Hematopoietic multipotent progenitor cell treated with erythropoietin and hydrocortisone succinate and interleukin-3 and kit ligand, for 8 days (in vitro differentiated cells): Measurements from ENCODE around the gene HIPK3.
A peak's percentile ranks its signal among the peaks of the same experiment; 100 is the strongest.
"Not testable (repeated sequence)": the region's sequence is repeated elsewhere in the genome, so short reads cannot be mapped to it uniquely, and the experiment has no call there.

ENCODE experiments used
- DNase-seq: peaks from one replicate; pipeline ENCODE4 v3.0.0-alpha.2; 2015

The HIPK3 gene

GRCh38 chr11:33259869-33260268 lies 2.7 kb downstream of the HIPK3 start:
- peak; percentile 17 for DNase-seq

GRCh38 chr11:33261350-33261749 lies 4.2 kb downstream of the HIPK3 start:
- DNase-seq: not testable (repeated sequence)

GRCh38 chr11:33262011-33262645 lies 4.9 kb downstream of the HIPK3 start:
- no peak for DNase-seq

GRCh38 chr11:33263549-33263948 lies 6.4 kb downstream of the HIPK3 start:
- no peak for DNase-seq

GRCh38 chr11:33264926-33265325 lies 7.7 kb downstream of the HIPK3 start:
- DNase-seq: no peak

- DNase-seq: peak; percentile 18
Measured at GRCh38 chr11:33266393-33267215, 9.4 kb downstream of the HIPK3 start.

GRCh38 chr11:33268945-33269540 lies 11.9 kb downstream of the HIPK3 start:
- DNase-seq: no peak

GRCh38 chr11:33269822-33270221 lies 12.6 kb downstream of the HIPK3 start:
- DNase-seq: no peak

GRCh38 chr11:33271059-33271458 lies 13.9 kb downstream of the HIPK3 start:
- DNase-seq: no peak

- no peak for DNase-seq
Measured at GRCh38 chr11:33272338-33273107, 15.3 kb downstream of the HIPK3 start.

- DNase-seq: no peak
Measured at GRCh38 chr11:33273656-33274055, 16.5 kb downstream of the HIPK3 start.

GRCh38 chr11:33280411-33280810 lies 23.2 kb downstream of the HIPK3 start:
- DNase-seq: no peak

GRCh38 chr11:33281758-33282157 lies 24.6 kb downstream of the HIPK3 start:
- DNase-seq: no peak

GRCh38 chr11:33284818-33285217 lies 27.6 kb downstream of the HIPK3 start:
- DNase-seq: no peak

GRCh38 chr11:33290319-33290718 lies 33.1 kb downstream of the HIPK3 start:
- no peak for DNase-seq

- DNase-seq: no peak
Measured at GRCh38 chr11:33291004-33291777, 34.0 kb downstream of the HIPK3 start.

GRCh38 chr11:33292311-33292710 lies 35.1 kb downstream of the HIPK3 start:
- no peak for DNase-seq

GRCh38 chr11:33294224-33294623 lies 37.0 kb downstream of the HIPK3 start:
- no peak for DNase-seq

- DNase-seq: no peak
Measured at GRCh38 chr11:33294797-33295196, 37.6 kb downstream of the HIPK3 start.

- DNase-seq: no peak
Measured at GRCh38 chr11:33296695-33297094, 39.5 kb downstream of the HIPK3 start.

- no peak for DNase-seq
Measured at GRCh38 chr11:33303541-33303940, 46.4 kb downstream of the HIPK3 start.

- not testable (repeated sequence) for DNase-seq
Measured at GRCh38 chr11:33306821-33307220, 49.6 kb downstream of the HIPK3 start.
